Liver (tissue), 3 donors: ENCODE measurements around the gene CEP164.

Experiments
- ATF3 ChIP-seq: IDR thresholded peaks from 2 replicates; pipeline ENCODE4 v1.6.1; 2016; ENCODE audit warnings: antibody characterized with exemption
- CTCF ChIP-seq: fragments of 150-350 bp; IDR thresholded peaks from 2 replicates; pipeline ENCODE4 v1.5.1; 2017; ENCODE audit warnings: improper control_type of control experiment, low read depth, low read length; ENCODE audit not compliant: missing input control
- FOXA1 ChIP-seq: IDR thresholded peaks from 2 replicates; pipeline ENCODE4 v1.6.1; 2016; ENCODE audit warnings: antibody characterized with exemption
- GABPA ChIP-seq, 2 donors: IDR thresholded peaks in 1 of 2; conservative IDR thresholded peaks in 1 of 2; 2 replicates each; pipeline ENCODE4 v1.6.1; 2016; ENCODE audit warnings: antibody characterized with exemption in 2 of 2, mild to moderate bottlenecking in 1 of 2, moderate library complexity in 1 of 2
- HNF4G ChIP-seq: IDR thresholded peaks from 2 replicates; pipeline ENCODE4 v1.6.1; 2016; ENCODE audit warnings: antibody characterized with exemption
- JUND ChIP-seq, 2 donors: IDR thresholded peaks; 2 replicates each; pipeline ENCODE4 v1.6.1; 2016; ENCODE audit warnings: antibody characterized with exemption in 2 of 2
- MAX ChIP-seq: IDR thresholded peaks from 2 replicates; pipeline ENCODE4 v1.6.1; 2016; ENCODE audit warnings: antibody characterized with exemption
- RAD21 ChIP-seq, 2 donors: IDR thresholded peaks; 2 replicates each; pipeline ENCODE4 v1.6.1; 2016; ENCODE audit warnings: antibody characterized with exemption in 2 of 2, mild to moderate bottlenecking in 2 of 2
- REST ChIP-seq: IDR thresholded peaks from 2 replicates; pipeline ENCODE4 v1.6.1; 2016; ENCODE audit warnings: antibody characterized with exemption, mild to moderate bottlenecking
- SP1 ChIP-seq: IDR thresholded peaks from 2 replicates; pipeline ENCODE4 v1.6.1; 2018; ENCODE audit warnings: antibody characterized with exemption, mild to moderate bottlenecking
- YY1 ChIP-seq: IDR thresholded peaks from 2 replicates; pipeline ENCODE4 v1.6.1; 2016; ENCODE audit warnings: antibody characterized with exemption, mild to moderate bottlenecking
- ZBTB33 ChIP-seq: IDR thresholded peaks from 2 replicates; pipeline ENCODE4 v1.6.1; 2016; ENCODE audit warnings: antibody characterized with exemption
- donor health status: healthy.
- donor health status: healthy.

GRCh38 chr11:117421041-117421440, 93.4 kb downstream of the CEP164 start:
- no peak for TF ChIP-seq CTCF
- no peak for TF ChIP-seq ATF3
- no peak for TF ChIP-seq GABPA (IDR thresholded peaks at IDR 0.05 in 1 of 2, conservative IDR thresholded peaks at IDR 0.05 in 1 of 2)
- no peak for TF ChIP-seq JUND (IDR thresholded peaks at IDR 0.05)
- TF ChIP-seq REST: no peak
- TF ChIP-seq RAD21 (IDR thresholded peaks at IDR 0.05): no peak
- no peak for TF ChIP-seq FOXA1
- TF ChIP-seq SP1: no peak
- TF ChIP-seq ZBTB33: no peak
- TF ChIP-seq HNF4G: no peak
- TF ChIP-seq MAX: no peak
- TF ChIP-seq YY1: no peak
